AG04450 (cell line): ENCODE data around the gene C1orf174. TPM values are rescaled to one million over a fixed set of nuclear protein-coding genes. Genes with fewer than 3 reads are reported as not detected.
A peak's percentile ranks its signal among the peaks of the same experiment; 100 is the strongest.

ENCODE experiments used
- CTCF ChIA-PET: fragments of 300-600, 350-600 bp; formaldehyde crosslinking; extraction: SDS; loops from one replicate; lab custom pipeline; 2022; ENCODE audit warnings: antibody characterized with exemption, inconsistent platforms; lab: Charles Lee
- POLR2A ChIA-PET: fragments of 350-600 bp; formaldehyde crosslinking; extraction: SDS; loops from one replicate; lab custom pipeline; 2021; ENCODE audit warnings: antibody characterized with exemption, inconsistent platforms; lab: Yijun Ruan, JAX
- DNase-seq: peaks from one replicate; pipeline ENCODE4 v3.0.0-alpha.2; 2011; ENCODE audit warnings: low read depth, low spot score
- H3K27ac ChIP-seq: one replicate; pipeline ENCODE4 v1.5.1; 2012; ENCODE audit warnings: low read depth, low read length, control low read depth
- H3K27me3 ChIP-seq: one replicate; pipeline ENCODE4 v1.6.0; 2012; ENCODE audit warnings: low read length; ENCODE audit not compliant: control insufficient read depth, insufficient read depth
- H3K4me3 ChIP-seq: 2 replicates; pipeline ENCODE4 v1.5.1; 2011; ENCODE audit warnings: mild to moderate bottlenecking, low read depth, low read length, control low read depth
- H3K9me3 ChIP-seq: 2 replicates; pipeline ENCODE4 v1.5.1; 2012; ENCODE audit warnings: low read length; ENCODE audit not compliant: control insufficient read depth, insufficient read depth
- CTCF ChIP-seq: IDR thresholded peaks from 2 replicates; pipeline ENCODE4 v1.5.1; 2011; ENCODE audit warnings: low read depth, low read length, control low read depth, inconsistent platforms
- polyA plus RNA-seq: library from polyadenylated mRNA; depleted of rRNA; stranded (reverse); fragments of >200 nt; gene quantifications from 2 replicates; pipeline ENCODE4 v1.2.3, GENCODE V29; 2011

Gene C1orf174
- polyA plus RNA-seq, 1 experiment: 20.7 TPM

GRCh38 chr1:3895279-3895950 lies 4.7 kb downstream of the C1orf174 start:
- CTCF ChIA-PET: no interaction called here
- H3K4me3 ChIP-seq: no peak overlapping the region
- no peak for DNase-seq
- H3K27ac ChIP-seq: peak overlapping the region; percentile 39
- H3K9me3 ChIP-seq: peaks cover 8% of the 10 kb centered on the region
- no peak for TF ChIP-seq CTCF
- no peaks in the 10 kb centered on the region for H3K27me3 ChIP-seq
- POLR2A ChIA-PET: interaction anchor here (0.6 kb wide), 1 partner anchor 85 kb away, joined by 3 read pairs; no protein-coding TSS in a partner anchor

DNA sequence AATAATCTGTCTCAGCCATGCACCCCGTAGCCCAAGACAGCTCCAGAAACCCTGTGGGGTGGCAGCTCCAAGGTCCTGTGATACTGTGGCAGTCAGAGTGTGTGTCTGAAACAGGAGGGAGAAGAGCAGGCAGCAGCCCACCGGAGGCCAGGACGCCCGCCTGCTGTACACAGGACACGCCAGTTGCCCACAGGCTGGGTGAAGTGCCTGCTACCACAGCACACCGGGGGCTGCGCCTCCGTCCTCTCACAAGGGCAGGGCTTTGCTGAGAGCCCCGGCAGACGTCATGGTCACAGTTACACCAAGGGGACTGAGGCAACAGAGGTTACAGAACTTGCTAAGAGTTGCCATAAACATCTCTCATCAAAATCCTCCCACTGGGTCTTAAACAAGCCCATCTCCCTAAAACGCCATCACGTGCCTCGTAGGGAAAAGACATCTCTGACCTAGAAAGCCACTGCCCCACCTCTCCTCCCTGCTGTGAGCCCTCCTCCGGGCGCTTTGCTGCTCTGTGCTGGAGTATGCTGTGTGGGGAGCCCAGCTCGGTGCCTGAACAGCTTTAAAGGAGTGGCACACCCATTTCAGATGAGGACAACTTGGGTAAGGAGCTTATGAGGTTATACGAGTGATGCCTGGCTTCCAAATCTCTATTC lies 5.3 kb downstream of the C1orf174 start:
- no peak for DNase-seq
- Histone ChIP-seq H3K4me3 (no peak overlapping the region), H3K9me3 (peaks cover 8% of the 10 kb centered on the region), H3K27ac (no peak overlapping the region), H3K27me3 (no peaks in the 10 kb centered on the region)
- TF ChIP-seq CTCF: no peak
- ChIA-PET CTCF (no interaction called here), POLR2A (no interaction called here)

DNA sequence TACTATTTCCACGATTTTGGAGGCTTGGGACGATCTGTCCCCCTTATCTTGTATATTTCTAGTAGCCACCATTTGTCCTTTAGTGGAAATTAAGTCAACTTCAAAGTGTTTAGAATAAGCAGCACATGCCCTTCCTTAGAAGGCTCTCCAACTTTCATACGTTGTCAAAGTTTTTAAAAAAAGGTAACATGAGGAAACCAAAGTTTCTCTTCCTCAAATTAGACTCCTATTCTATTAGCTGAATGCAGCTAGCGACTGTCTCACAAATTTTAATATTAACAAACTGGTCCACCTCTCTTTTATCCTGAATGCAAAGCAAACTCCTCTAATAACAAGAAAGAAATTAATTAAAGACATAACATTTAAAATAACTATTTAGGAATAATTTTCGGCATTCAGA lies 6.9 kb downstream of the C1orf174 start:
- Histone ChIP-seq H3K27me3 (no peaks in the 10 kb centered on the region), H3K27ac (no peak overlapping the region), H3K4me3 (no peak overlapping the region), H3K9me3 (peaks cover 6% of the 10 kb centered on the region)
- CTCF ChIA-PET: no interaction called here
- POLR2A ChIA-PET: no interaction called here
- no peak for DNase-seq
- TF ChIP-seq CTCF: no peak

- ChIA-PET CTCF (no interaction called here), POLR2A (no interaction called here)
- H3K4me3 ChIP-seq: no peak overlapping the region
- no peaks in the 10 kb centered on the region for H3K27me3 ChIP-seq
- no peak for TF ChIP-seq CTCF
- peaks cover 3% of the 10 kb centered on the region; the same call in 1 of the 2 replicates for H3K9me3 ChIP-seq
- no peak overlapping the region for H3K27ac ChIP-seq
- DNase-seq: no peak
These were observed 7.3 kb downstream of the C1orf174 start for GRCh38 chr1:3892748-3893147.

GRCh38 chr1:3891329-3891865 lies 8.7 kb downstream of the C1orf174 start:
- no peak for DNase-seq
- H3K9me3 ChIP-seq: no peaks in the 10 kb centered on the region
- H3K27ac ChIP-seq: no peak overlapping the region
- ChIA-PET CTCF (no interaction called here), POLR2A (no interaction called here)
- H3K4me3 ChIP-seq: no peak overlapping the region
- no peaks in the 10 kb centered on the region for H3K27me3 ChIP-seq
- no peak for TF ChIP-seq CTCF
